GM18505 (cell line): ENCODE data around the gene XRRA1.
"Not testable (repeated sequence)": the region's sequence is repeated elsewhere in the genome, so short reads cannot be mapped to it uniquely, and the experiment has no call there.

Experiments used
- ATAC-seq: cut with Tn5 transposase; IDR thresholded peaks from one replicate; pipeline ENCODE4 v1.9.1; 2021; ENCODE audit not compliant: unreplicated experiment
- POLR2A ChIP-seq: IDR thresholded peaks from 4 replicates; pipeline ENCODE4 v1.6.1; 2011; ENCODE audit warnings: borderline replicate concordance; ENCODE audit not compliant: insufficient read depth, insufficient read length; ENCODE audit errors: extremely low read depth

Gene XRRA1

GRCh38 chr11:74905326-74905725 is 43.6 kb downstream of the XRRA1 start:
- no peak for TF ChIP-seq POLR2A
- no peak for ATAC-seq

GRCh38 chr11:74902342-74902741 is 46.5 kb downstream of the XRRA1 start:
- TF ChIP-seq POLR2A = no peak
- no peak for ATAC-seq

GRCh38 chr11:74896311-74896710 is 52.6 kb downstream of the XRRA1 start:
- TF ChIP-seq POLR2A = no peak
- no peak for ATAC-seq

- no peak for ATAC-seq
- no peak for TF ChIP-seq POLR2A
Observed at GRCh38 chr11:74895340-74896116, 53.4 kb downstream of the XRRA1 start.

- ATAC-seq = not testable (repeated sequence)
Observed at GRCh38 chr11:74893015-74893414, 55.9 kb downstream of the XRRA1 start.

- TF ChIP-seq POLR2A = no peak
- ATAC-seq = no peak
Observed at GRCh38 chr11:74877132-74877531, 71.8 kb downstream of the XRRA1 start.

- ATAC-seq = no peak
- TF ChIP-seq POLR2A = no peak
Observed at GRCh38 chr11:74871037-74871436, 77.9 kb downstream of the XRRA1 start.

GRCh38 chr11:74870485-74870884 is 78.4 kb downstream of the XRRA1 start:
- no peak for ATAC-seq
- no peak for TF ChIP-seq POLR2A

- no peak for TF ChIP-seq POLR2A
- no peak for ATAC-seq
Observed at GRCh38 chr11:74866557-74866956, 82.3 kb downstream of the XRRA1 start.

- no peak for ATAC-seq
- TF ChIP-seq POLR2A = no peak
Observed at GRCh38 chr11:74863410-74863809, 85.5 kb downstream of the XRRA1 start.

GRCh38 chr11:74860743-74861142 is 88.1 kb downstream of the XRRA1 start:
- no peak for ATAC-seq

GRCh38 chr11:74853223-74853622 is 95.7 kb downstream of the XRRA1 start:
- ATAC-seq = no peak
- TF ChIP-seq POLR2A = no peak

More at GRCh38 chr11:74860743-74861142, 88.1 kb downstream of the XRRA1 start:
- no peak for TF ChIP-seq POLR2A

- TF ChIP-seq POLR2A = no peak
- ATAC-seq = no peak
Observed at GRCh38 chr11:74849525-74850391, 99.1 kb downstream of the XRRA1 start.

- no peak for ATAC-seq
- no peak for TF ChIP-seq POLR2A
Observed at GRCh38 chr11:74847895-74848294, 101.0 kb downstream of the XRRA1 start.
